ENCODE results near the gene HTD2. TPM values are rescaled to one million over a fixed set of nuclear protein-coding genes. Genes with fewer than 3 reads are reported as not detected.

The HTD2 gene
- total RNA-seq, 4 donors from 2014 or later, result 14.1 to 26.2 (median 21.7) TPM

DNA sequence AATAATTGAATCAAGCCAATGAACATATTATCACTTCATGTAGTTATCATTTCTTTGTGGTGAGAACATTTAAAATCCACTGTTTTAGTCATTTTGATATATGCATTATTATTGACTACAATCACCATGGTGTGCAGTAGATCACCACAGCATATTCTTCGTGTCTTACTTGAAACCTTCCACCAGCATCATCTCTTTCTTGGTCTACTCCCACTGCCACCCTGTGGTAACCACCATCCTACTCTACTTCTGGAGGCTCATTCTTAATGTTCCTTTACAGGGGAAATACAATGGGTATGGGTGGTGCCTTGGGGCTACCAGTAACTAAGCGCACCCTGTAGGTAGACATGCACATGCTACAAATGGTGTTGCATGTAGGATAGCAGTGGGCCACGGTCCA, 51.8 kb downstream of the HTD2 start:
- TF ChIP-seq POLR2A (IDR thresholded peaks at IDR 0.05), result no peak
- TF ChIP-seq CTCF (IDR thresholded peaks at IDR 0.05 in 4 of 5, conservative IDR thresholded peaks at IDR 0.05 in 1 of 5), result no peak
- in situ Hi-C loops (cut with MboI; ENCODE audit: low sequenced_read_pairs in 4 of 4) (no loop called here), intact Hi-C loops (cut with DNase I; ENCODE audit: low total_unique reads) (no loop called here)
- Histone ChIP-seq H3K9me3 (no peaks in the 10 kb centered on the region), H3K4me1 (peaks cover 0 to 7% of the 10 kb centered on the region in 2 donors), H3K27me3 (no peaks in the 10 kb centered on the region), H3K4me3 (no peak overlapping the region), H3K36me3 (no peaks in the 10 kb centered on the region), H3K27ac (no peak overlapping the region)
- ATAC-seq (no peak), DNase-seq (no peak)

- peaks cover 0 to 7% of the 10 kb centered on the region in 2 donors for H3K4me1 ChIP-seq
- DNase-seq (no peak), ATAC-seq (no peak)
- in situ Hi-C loops (cut with MboI; ENCODE audit: low sequenced_read_pairs in 4 of 4) (no loop called here), intact Hi-C loops (cut with DNase I; ENCODE audit: low total_unique reads) (no loop called here)
- H3K27me3 ChIP-seq, result no peaks in the 10 kb centered on the region
- no peaks in the 10 kb centered on the region for H3K36me3 ChIP-seq
- H3K27ac ChIP-seq, result no peak overlapping the region
- TF ChIP-seq CTCF (IDR thresholded peaks at IDR 0.05 in 4 of 5, conservative IDR thresholded peaks at IDR 0.05 in 1 of 5), result no peak
- TF ChIP-seq POLR2A (IDR thresholded peaks at IDR 0.05), result no peak
- no peak overlapping the region for H3K4me3 ChIP-seq
- no peaks in the 10 kb centered on the region for H3K9me3 ChIP-seq
These were observed 52.5 kb downstream of the HTD2 start for GRCh38 chr3:58358808-58359207.

DNA sequence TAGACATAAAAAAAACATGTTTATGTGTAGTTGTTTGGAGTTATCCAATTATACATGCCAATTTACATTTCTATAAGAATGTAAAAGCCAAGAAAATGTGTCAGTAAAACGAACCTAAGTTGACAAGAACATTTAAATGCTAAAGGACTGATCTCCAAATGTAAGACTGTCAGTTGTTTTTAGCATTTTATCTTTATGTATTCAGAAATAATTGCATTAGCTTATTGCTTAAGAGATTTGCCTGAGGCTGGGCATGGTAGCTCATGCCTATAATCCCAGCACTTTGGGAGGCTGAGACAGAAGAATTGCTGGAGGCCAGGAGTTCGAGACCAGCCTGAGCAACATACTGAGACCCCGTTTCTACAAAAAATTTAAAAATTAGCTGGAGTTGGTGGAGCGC, 53.3 kb downstream of the HTD2 start:
- Histone ChIP-seq H3K27me3 (no peaks in the 10 kb centered on the region), H3K36me3 (no peaks in the 10 kb centered on the region), H3K4me3 (no peak overlapping the region), H3K4me1 (peaks cover 0 to 7% of the 10 kb centered on the region in 2 donors), H3K27ac (no peak overlapping the region), H3K9me3 (no peaks in the 10 kb centered on the region)
- in situ Hi-C loops (cut with MboI; ENCODE audit: low sequenced_read_pairs in 4 of 4), result no loop called here
- DNase-seq, result no peak
- ATAC-seq, result no peak
- TF ChIP-seq POLR2A (IDR thresholded peaks at IDR 0.05), result no peak
- no peak for TF ChIP-seq CTCF (IDR thresholded peaks at IDR 0.05 in 4 of 5, conservative IDR thresholded peaks at IDR 0.05 in 1 of 5)
- intact Hi-C loops (cut with DNase I; ENCODE audit: low total_unique reads), result no loop called here

- Histone ChIP-seq H3K36me3 (no peaks in the 10 kb centered on the region), H3K4me3 (no peak overlapping the region), H3K9me3 (no peaks in the 10 kb centered on the region), H3K27ac (no peak overlapping the region), H3K27me3 (no peaks in the 10 kb centered on the region), H3K4me1 (peaks cover 0 to 3% of the 10 kb centered on the region in 2 donors)
- ATAC-seq (no peak), DNase-seq (no peak)
- TF ChIP-seq CTCF (IDR thresholded peaks at IDR 0.05 in 4 of 5, conservative IDR thresholded peaks at IDR 0.05 in 1 of 5) (no peak), POLR2A (IDR thresholded peaks at IDR 0.05) (no peak)
- in situ Hi-C loops (cut with MboI; ENCODE audit: low sequenced_read_pairs in 4 of 4), result no loop called here
- intact Hi-C loops (cut with DNase I; ENCODE audit: low total_unique reads), result no loop called here
These were observed 55.5 kb downstream of the HTD2 start for GRCh38 chr3:58361866-58362265.

GRCh38 chr3:58366699-58367098, 60.4 kb downstream of the HTD2 start:
- intact Hi-C loops (cut with DNase I; ENCODE audit: low total_unique reads) (no loop called here), in situ Hi-C loops (cut with MboI; ENCODE audit: low sequenced_read_pairs in 4 of 4) (no loop called here)
- no peak overlapping the region for H3K4me3 ChIP-seq
- TF ChIP-seq CTCF (IDR thresholded peaks at IDR 0.05 in 4 of 5, conservative IDR thresholded peaks at IDR 0.05 in 1 of 5), result no peak
- no peak for TF ChIP-seq POLR2A (IDR thresholded peaks at IDR 0.05)
- ATAC-seq (no peak), DNase-seq (no peak)
- H3K4me1 ChIP-seq, result peaks cover 0 to 3% of the 10 kb centered on the region in 2 donors
- H3K36me3 ChIP-seq, result no peaks in the 10 kb centered on the region
- no peaks in the 10 kb centered on the region for H3K9me3 ChIP-seq
- H3K27me3 ChIP-seq, result no peaks in the 10 kb centered on the region
- H3K27ac ChIP-seq, result no peak overlapping the region

All from gastrocnemius medialis (tissue), 4 donors.